Esophagus squamous epithelium (tissue), 5 donors: ENCODE results near the gene TSSK3. TPM values are rescaled to one million over a fixed set of nuclear protein-coding genes. Genes with fewer than 3 reads are reported as not detected.
"Not testable (repeated sequence)": the region's sequence is repeated elsewhere in the genome, so short reads cannot be mapped to it uniquely, and the experiment has no call there.

ENCODE experiments used
- DNase-seq: peaks from one replicate; lab custom pipeline; 2025; lab: John Stamatoyannopoulos, UW
- H3K27ac ChIP-seq, 4 donors: fragments of 200-600 bp; sonication (generic); one replicate each; pipeline ENCODE4 v1.5.1; 2016 to 2019; ENCODE audit warnings: mild to moderate bottlenecking in 1 of 4
- H3K27me3 ChIP-seq, 4 donors: fragments of 200-600 bp; sonication (generic); 1 replicate in 3 of 4; 2 replicates in 1 of 4; pipeline versions ENCODE4 v1.5.1 to v1.6.0; 2017 to 2021; ENCODE audit warnings: antibody characterized with exemption in 1 of 4
- H3K36me3 ChIP-seq, 3 donors: fragments of 200-600 bp; sonication (generic); one replicate each; pipeline ENCODE4 v1.5.1; 2016 to 2019
- H3K4me1 ChIP-seq, 3 donors: fragments of 200-600 bp; sonication (generic); one replicate each; pipeline ENCODE4 v1.5.1; 2017 to 2019
- H3K4me3 ChIP-seq, 4 donors: fragments of 200-600 bp; sonication (generic); 1 replicate in 3 of 4; 2 replicates in 1 of 4; pipeline ENCODE4 v1.5.1; 2016 to 2019; ENCODE audit warnings: mild to moderate bottlenecking in 2 of 4, moderate library complexity in 1 of 4
- H3K9me3 ChIP-seq, 3 donors: fragments of 200-600 bp; sonication (generic); one replicate each; pipeline ENCODE4 v1.5.1; 2016 to 2019
- CTCF ChIP-seq, 6 experiments: fragments of 450-650 bp in 4 of 6; fragments of 200-600 bp in 2 of 6; sonication (generic) in 2 of 6; IDR thresholded peaks; one replicate each; pipeline ENCODE4 v1.5.1; 2016 to 2019; ENCODE audit warnings: antibody characterized with exemption in 6 of 6, mild to moderate bottlenecking in 4 of 6, moderate library complexity in 4 of 6
- POLR2A ChIP-seq, 4 donors: fragments of 450-650 bp; IDR thresholded peaks; one replicate each; pipeline ENCODE4 v1.6.1; 2017; ENCODE audit warnings: antibody characterized with exemption in 4 of 4, mild to moderate bottlenecking in 4 of 4, moderate library complexity in 3 of 4
- WGBS, 2 donors: methylation state at CpG; one replicate each; pipeline ENCODE4 v1.1.5; 2018; 5-methylcytosine and 5-hydroxymethylcytosine counted together
- intact Hi-C: fragments of 100-400 bp; cut with DNase I; formaldehyde crosslinking; loops from one replicate; pipeline ENCODE4 v1.15.0; 2022
- total RNA-seq, 4 donors: library from RNA; depleted of rRNA; stranded (reverse); fragments of >200 nt; gene quantifications; one replicate each; pipeline ENCODE4 v1.1.0, GENCODE V29; 2016
- donor health status: DM: yes; HTN: yes; CAD: no.

The TSSK3 gene
- total RNA-seq, 4 donors from 2014 or later: 0.31 to 0.57 TPM; not detected in 2

GRCh38 chr1:32394141-32394889 is 32.0 kb downstream of the TSSK3 start, which contains the start of gene BSDC1:
Gene BSDC1 (minus strand): TSS chr1:32394441. CDS start chr1:32394414, 27 bp downstream.
- Histone ChIP-seq H3K36me3 (peaks cover 9 to 38% (median 13%) of the 10 kb centered on the region in 3 donors), H3K9me3 (no peaks in the 10 kb centered on the region), H3K4me3 (peak within 1 kb of the TSS; percentile 79 to 97 (median 82)), H3K27me3 (no peaks in the 10 kb centered on the region), H3K4me1 (peaks cover 0 to 48% (median 31%) of the 10 kb centered on the region in 3 donors), H3K27ac (peak within 1 kb of the TSS; percentile 95 to 98 (median 97))
- WGBS, 2 donors: 0% methylated on average over 14 to 24 of the region's 48 CpGs
- DNase-seq: peak; percentile 95
- intact Hi-C loops: no loop called here
- TF ChIP-seq POLR2A (IDR thresholded peaks at IDR 0.05) (peak in 3 of 4 donors; percentile 80 to 94 (median 91)), CTCF (IDR thresholded peaks at IDR 0.05) (peak in 2 of 6 experiments; percentile 4 to 12)

- H3K36me3 ChIP-seq: peaks cover 7 to 31% (median 10%) of the 10 kb centered on the region in 3 donors
- 1 to 2% methylated on average over 13 to 14 of the region's 14 CpGs for WGBS, 2 donors
- no peaks in the 10 kb centered on the region for H3K27me3 ChIP-seq
- H3K4me3 ChIP-seq: peak overlapping the region; percentile 79 to 97 (median 82)
- TF ChIP-seq POLR2A (IDR thresholded peaks at IDR 0.05) (no peak), CTCF (IDR thresholded peaks at IDR 0.05) (no peak)
- no peak for DNase-seq
- H3K9me3 ChIP-seq: no peaks in the 10 kb centered on the region
- peak overlapping the region; percentile 95 to 98 (median 97) for H3K27ac ChIP-seq
- peaks cover 0 to 48% (median 31%) of the 10 kb centered on the region in 3 donors for H3K4me1 ChIP-seq
- intact Hi-C loops: no loop called here
These were observed 32.6 kb downstream of the TSSK3 start for GRCh38 chr1:32394890-32395432.

- 73 to 74% methylated on average over 5 of the region's 5 CpGs for WGBS, 2 donors
- H3K4me3 ChIP-seq, H3K27ac ChIP-seq, H3K27me3 ChIP-seq, intact Hi-C loops, DNase-seq, H3K9me3 ChIP-seq: not testable (repeated sequence)
- Histone ChIP-seq H3K36me3 (peaks cover 0 to 16% (median 2%) of the 10 kb centered on the region in 3 donors), H3K4me1 (peaks cover 0 to 46% (median 31%) of the 10 kb centered on the region in 3 donors)
These were observed 34.2 kb downstream of the TSSK3 start for GRCh38 chr1:32396524-32396923.

GRCh38 chr1:32398401-32398800 is 36.1 kb downstream of the TSSK3 start:
- WGBS, 2 donors: 63 to 66% methylated on average over 2 of the region's 2 CpGs
- no peaks in the 10 kb centered on the region for H3K9me3 ChIP-seq
- no peak for TF ChIP-seq CTCF (IDR thresholded peaks at IDR 0.05)
- TF ChIP-seq POLR2A (IDR thresholded peaks at IDR 0.05): no peak
- no peaks in the 10 kb centered on the region for H3K27me3 ChIP-seq
- intact Hi-C loops: no loop called here
- peaks cover 0 to 27% (median 13%) of the 10 kb centered on the region in 3 donors for H3K4me1 ChIP-seq
- DNase-seq: no peak
- H3K4me3 ChIP-seq: no peak overlapping the region
- no peak overlapping the region for H3K27ac ChIP-seq
- H3K36me3 ChIP-seq: no peaks in the 10 kb centered on the region

- DNase-seq: no peak
- H3K36me3 ChIP-seq: no peaks in the 10 kb centered on the region
- intact Hi-C loops: no loop called here
- H3K27me3 ChIP-seq: no peaks in the 10 kb centered on the region
- peaks cover 0 to 20% (median 9%) of the 10 kb centered on the region in 3 donors for H3K4me1 ChIP-seq
- H3K9me3 ChIP-seq: no peaks in the 10 kb centered on the region
- H3K4me3 ChIP-seq: no peak overlapping the region
- WGBS, 2 donors: 66 to 72% methylated on average over 4 of the region's 4 CpGs
- no peak overlapping the region for H3K27ac ChIP-seq
- TF ChIP-seq POLR2A (IDR thresholded peaks at IDR 0.05): no peak
- no peak for TF ChIP-seq CTCF (IDR thresholded peaks at IDR 0.05)
These were observed 37.5 kb downstream of the TSSK3 start for GRCh38 chr1:32399843-32400242.
